Measurements from ENCODE around the gene MMP8. TPM values are rescaled to one million over a fixed set of nuclear protein-coding genes. Genes with fewer than 3 reads are reported as not detected.

MMP8 gene
- total RNA-seq, 1 experiment from 2014 or later = not detected

- Histone ChIP-seq H2AFZ (ENCODE audit: low read length) (no peak overlapping the region), H3K4me1 (ENCODE audit: insufficient read depth, low read length) (peaks cover 6% of the 10 kb centered on the region; the same call in 1 of the 2 replicates), H3K4ac (ENCODE audit: low read depth, low read length) (no peak overlapping the region), H4K20me1 (ENCODE audit: control insufficient read depth, insufficient read depth, insufficient read length) (no peaks in the 10 kb centered on the region), H3K79me2 (ENCODE audit: insufficient read depth, low read length) (no peaks in the 10 kb centered on the region), H3K27ac (ENCODE audit: insufficient read length, low read depth, low read length) (no peak overlapping the region), H3K4me2 (ENCODE audit: insufficient read depth, insufficient read length, low read length) (no peak overlapping the region), H2BK20ac (ENCODE audit: low read depth, low read length, poor library complexity, severe bottlenecking) (no peak overlapping the region), H2AK5ac (ENCODE audit: insufficient read length, low read length) (no peak overlapping the region), H3K23ac (ENCODE audit: insufficient read length, low read depth, low read length) (no peak overlapping the region), H2BK5ac (ENCODE audit: insufficient read length, low read length) (no peak overlapping the region), H2BK120ac (ENCODE audit: low read depth, low read length, poor library complexity, severe bottlenecking) (peak overlapping the region; percentile 77), H3T11ph (ENCODE audit: low read length) (no peak overlapping the region), H3K18ac (ENCODE audit: insufficient read length, low read depth, low read length) (no peak overlapping the region), H3K27me3 (ENCODE audit: insufficient read depth, low read length) (no peaks in the 10 kb centered on the region), H2BK12ac (ENCODE audit: insufficient read length, low read depth, low read length) (no peak overlapping the region), H3K56ac (ENCODE audit: insufficient read length, low read depth, low read length) (no peak overlapping the region), H4K91ac (ENCODE audit: insufficient read length, low read depth, low read length) (no peak overlapping the region), H3K9me3 (ENCODE audit: control insufficient read depth, low read depth, low read length) (no peaks in the 10 kb centered on the region), H2BK15ac (ENCODE audit: low read depth, low read length) (no peak overlapping the region), H3K14ac (ENCODE audit: insufficient read depth, low read length) (no peak overlapping the region; the same call in 1 of the 2 replicates), H3K9ac (ENCODE audit: extremely low read depth, insufficient read length, low read length) (no peak overlapping the region), H3K79me1 (ENCODE audit: insufficient read depth, low read depth, low read length, poor library complexity, severe bottlenecking) (no peaks in the 10 kb centered on the region), H4K8ac (replicated peaks; ENCODE audit: insufficient read length, low read depth, low read length) (no peak overlapping the region), H3K23me2 (ENCODE audit: insufficient read length, low read depth, low read length, poor library complexity, severe bottlenecking) (no peaks in the 10 kb centered on the region), H4K5ac (ENCODE audit: insufficient read length, low read depth, low read length) (no peak overlapping the region)
- Mint-ChIP-seq H3K27ac (peak overlapping the region in 2 of 3 experiments; percentile 20 to 89; a peak in 3 of 7 replicates), H3K27me3 (ENCODE audit: low read depth) (no peaks in the 10 kb centered on the region), H3K4me1 (peaks cover 25 to 28% of the 10 kb centered on the region in 2 experiments), H3K9me3 (no peaks in the 10 kb centered on the region), H3K4me3 (no peak overlapping the region), H3K36me3 (ENCODE audit: insufficient read depth in 1 of 3, low read depth in 3 of 3) (peaks cover 0 to 4% (median 0%) of the 10 kb centered on the region in 3 experiments; a peak in 2 of 7 replicates)
- no CpG with 5 or more reads among the region's 1 CpG for WGBS (ENCODE audit: extremely low coverage, insufficient read length, low lambda C conversion rate)
- TF ChIP-seq CTCF (conservative IDR thresholded peaks at IDR 0.05) = no peak
- DNase-seq = no peak
Observed at GRCh38 chr11:102753267-102753666, 28.5 kb upstream of the MMP8 start.
